ACC112 (cell line): ENCODE measurements around the gene DNAH14.

Experiments
- H2AFZ ChIP-seq: fragments of 200-600 bp; sonication (generic); one replicate; pipeline ENCODE4 v1.6.0; 2017; ENCODE audit warnings: antibody characterized with exemption, low read length; ENCODE audit not compliant: unreplicated experiment
- H3K27ac ChIP-seq: fragments of 200-600 bp; sonication (generic); 2 replicates; pipeline ENCODE4 v1.5.1; 2014; ENCODE audit warnings: low read depth, mild to moderate bottlenecking, antibody characterized with exemption, low read length, moderate library complexity
- H3K27me3 ChIP-seq: fragments of 200-600 bp; sonication (generic); 2 replicates; pipeline ENCODE4 v1.6.1; 2014; ENCODE audit warnings: mild to moderate bottlenecking, antibody characterized with exemption, low read length, moderate library complexity, mixed read lengths; ENCODE audit not compliant: insufficient read depth
- H3K36me3 ChIP-seq: fragments of 200-600 bp; sonication (generic); 2 replicates; pipeline ENCODE4 v1.6.1; 2016; ENCODE audit warnings: mild to moderate bottlenecking, antibody characterized with exemption, low read length, moderate library complexity, mixed read lengths; ENCODE audit not compliant: insufficient read depth
- H3K4me1 ChIP-seq: fragments of 200-600 bp; sonication (generic); one replicate; pipeline ENCODE4 v1.6.1; 2016; ENCODE audit warnings: low read length, mixed read lengths; ENCODE audit not compliant: insufficient read depth, unreplicated experiment, control insufficient read depth
- H3K4me3 ChIP-seq: fragments of 200-600 bp; sonication (generic); 2 replicates; pipeline ENCODE4 v1.5.1; 2014; ENCODE audit warnings: mild to moderate bottlenecking, low read depth, low read length
- H3K79me2 ChIP-seq: fragments of 200-600 bp; sonication (generic); one replicate; pipeline ENCODE4 v1.6.0; 2016; ENCODE audit warnings: low read length; ENCODE audit not compliant: control insufficient read depth, unreplicated experiment, insufficient read depth

DNAH14 gene

DNA sequence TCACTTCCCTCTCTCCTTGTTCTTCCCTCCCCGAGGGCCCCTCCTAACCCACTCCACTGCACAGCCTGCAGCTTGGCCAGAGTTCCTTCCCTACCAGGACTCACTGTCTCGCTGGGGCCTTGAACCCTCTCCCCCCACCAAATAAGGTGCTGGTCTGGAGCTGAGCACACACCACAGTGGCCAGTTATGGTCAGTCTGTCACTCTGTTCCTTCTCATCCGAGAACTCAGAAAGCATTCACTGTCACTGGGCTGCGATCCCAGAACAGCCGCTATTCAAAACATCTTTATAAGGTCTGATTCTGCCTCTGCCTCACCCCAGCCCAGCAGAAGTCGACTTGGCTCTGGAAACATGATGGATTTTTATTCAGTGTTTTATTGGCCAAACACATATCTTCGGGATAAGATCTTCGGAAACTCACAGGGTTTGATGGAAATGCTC lies 518.2 kb downstream of the DNAH14 start:
- no peak overlapping the region for H2AFZ ChIP-seq
- peaks cover 25% of the 10 kb centered on the region for H3K4me1 ChIP-seq
- no peak overlapping the region for H3K27ac ChIP-seq

DNA sequence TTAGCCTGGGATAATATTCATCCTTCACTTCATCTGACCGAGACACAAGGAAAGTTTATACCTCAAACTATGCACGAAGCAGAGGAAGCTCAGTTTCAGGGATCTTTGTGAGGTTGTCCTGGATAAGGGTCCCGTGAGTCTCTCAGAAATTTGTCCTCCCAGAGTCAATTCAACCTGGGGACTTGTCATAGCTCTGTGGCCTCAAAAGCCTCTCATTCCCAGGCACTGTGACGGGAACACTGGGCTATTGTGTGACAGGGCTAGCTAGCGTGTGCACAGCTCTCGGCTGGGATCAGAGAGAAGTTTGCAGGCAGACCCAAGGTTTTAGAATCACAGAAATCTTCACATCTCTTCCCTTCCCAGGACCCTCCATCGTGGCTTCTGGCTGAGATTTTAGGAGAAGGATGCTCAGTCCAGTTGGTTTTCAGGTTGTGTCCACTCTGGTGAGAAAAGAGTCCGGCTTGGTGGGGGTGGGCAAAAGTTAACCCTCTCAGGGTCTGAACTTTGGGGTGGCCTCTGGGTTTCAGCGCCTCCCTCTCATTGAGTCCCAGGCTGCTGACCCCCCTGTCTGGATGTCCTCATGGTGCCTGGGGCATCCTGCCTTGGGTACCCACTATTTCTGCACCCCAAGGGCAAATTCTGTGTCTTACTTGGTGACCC lies 518.8 kb downstream of the DNAH14 start:
- no peaks in the 10 kb centered on the region for H3K79me2 ChIP-seq
- no peaks in the 10 kb centered on the region for H3K36me3 ChIP-seq
- peaks cover 24% of the 10 kb centered on the region for H3K4me1 ChIP-seq
- no peak overlapping the region for H2AFZ ChIP-seq
- no peak overlapping the region for H3K27ac ChIP-seq
- H3K4me3 ChIP-seq = no peak overlapping the region
- 0 out of 2 replicates have a peak, but pooled peaks cover 4% of the 10 kb centered on the region for H3K27me3 ChIP-seq

More for the DNA sequence above, 518.2 kb downstream of the DNAH14 start:
- no peak overlapping the region for H3K4me3 ChIP-seq
- H3K79me2 ChIP-seq = no peaks in the 10 kb centered on the region
- H3K27me3 ChIP-seq = 0 out of 2 replicates have a peak, but pooled peaks cover 4% of the 10 kb centered on the region
- no peaks in the 10 kb centered on the region for H3K36me3 ChIP-seq
